ENCODE results near the gene RNF187. TPM values are rescaled to one million over a fixed set of nuclear protein-coding genes. Genes with fewer than 3 reads are reported as not detected.
A peak's percentile ranks its signal among the peaks of the same experiment; 100 is the strongest.

The RNF187 gene
- polyA plus RNA-seq, 1 donor (not counting 4 experiments of a cell fraction or from before 2014, with no cell fraction given): 65.8 TPM

- no peak for TF ChIP-seq EZH2 (IDR thresholded peaks at IDR 0.05; ENCODE audit: low read length)
- no peak for TF ChIP-seq CTCF (optimal IDR thresholded peaks at IDR 0.05 in 1 of 3, IDR thresholded peaks at IDR 0.05 in 1 of 3, conservative IDR thresholded peaks at IDR 0.05 in 1 of 3; ENCODE audit: extremely low read depth in 1 of 3, insufficient read depth in 2 of 3, low read length in 3 of 3)
- Histone ChIP-seq H3K4me3 (ENCODE audit: control insufficient read depth in 2 of 3, extremely low read depth in 1 of 3, insufficient read depth in 2 of 3, low read depth in 1 of 3, low read length in 3 of 3) (no peak overlapping the region), H3K9me1 (ENCODE audit: control insufficient read depth, extremely low read depth, insufficient read depth, low read length) (no peaks in the 10 kb centered on the region), H3K9me3 (ENCODE audit: control insufficient read depth, low read depth, low read length) (no peaks in the 10 kb centered on the region), H3K27me3 (ENCODE audit: control insufficient read depth, extremely low read depth, insufficient read depth, low read length) (peaks cover 8% of the 10 kb centered on the region), H3K79me2 (ENCODE audit: control insufficient read depth, insufficient read depth, low read length) (no peaks in the 10 kb centered on the region), H3K4me2 (ENCODE audit: control insufficient read depth, extremely low read depth, insufficient read depth, low read depth, low read length) (no peak overlapping the region), H4K20me1 (ENCODE audit: control insufficient read depth, extremely low read depth, insufficient read depth, low read length) (no peaks in the 10 kb centered on the region), H3K36me3 (ENCODE audit: control insufficient read depth in 2 of 2, extremely low read depth in 1 of 2, insufficient read depth in 2 of 2, low read length in 2 of 2) (no peaks in the 10 kb centered on the region), H3K27ac (ENCODE audit: control insufficient read depth, insufficient read depth, low read length) (no peak overlapping the region), H2AFZ (ENCODE audit: control insufficient read depth, low read length) (no peak overlapping the region), H3K4me1 (ENCODE audit: control insufficient read depth, extremely low read depth, insufficient read depth, low read length) (peaks cover 7% of the 10 kb centered on the region), H3K9ac (ENCODE audit: control insufficient read depth, extremely low read depth, insufficient read depth, low read length) (no peak overlapping the region)
- dilution Hi-C loops (cut with MboI; ENCODE audit: extremely low pct_ligation_motif_present, low sequenced_read_pairs): no loop called here
- peak; percentile 71 for DNase-seq (ENCODE audit: low read depth, low spot score)
- FAIRE-seq: peak; percentile 79
Observed at GRCh38 chr1:228544021-228544850, 57.1 kb downstream of the RNF187 start.

- Histone ChIP-seq H3K9ac (ENCODE audit: control insufficient read depth, extremely low read depth, insufficient read depth, low read length) (no peak overlapping the region), H3K4me1 (ENCODE audit: control insufficient read depth, extremely low read depth, insufficient read depth, low read length) (peaks cover 7% of the 10 kb centered on the region), H3K79me2 (ENCODE audit: control insufficient read depth, insufficient read depth, low read length) (no peaks in the 10 kb centered on the region), H3K4me3 (ENCODE audit: control insufficient read depth in 2 of 3, extremely low read depth in 1 of 3, insufficient read depth in 2 of 3, low read depth in 1 of 3, low read length in 3 of 3) (no peak overlapping the region), H4K20me1 (ENCODE audit: control insufficient read depth, extremely low read depth, insufficient read depth, low read length) (no peaks in the 10 kb centered on the region), H3K36me3 (ENCODE audit: control insufficient read depth in 2 of 2, extremely low read depth in 1 of 2, insufficient read depth in 2 of 2, low read length in 2 of 2) (no peaks in the 10 kb centered on the region), H3K27ac (ENCODE audit: control insufficient read depth, insufficient read depth, low read length) (no peak overlapping the region), H3K9me1 (ENCODE audit: control insufficient read depth, extremely low read depth, insufficient read depth, low read length) (no peaks in the 10 kb centered on the region), H2AFZ (ENCODE audit: control insufficient read depth, low read length) (no peak overlapping the region), H3K4me2 (ENCODE audit: control insufficient read depth, extremely low read depth, insufficient read depth, low read depth, low read length) (no peak overlapping the region), H3K27me3 (ENCODE audit: control insufficient read depth, extremely low read depth, insufficient read depth, low read length) (peaks cover 3% of the 10 kb centered on the region), H3K9me3 (ENCODE audit: control insufficient read depth, low read depth, low read length) (no peaks in the 10 kb centered on the region)
- FAIRE-seq (no peak), DNase-seq (ENCODE audit: low read depth, low spot score) (no peak)
- dilution Hi-C loops (cut with MboI; ENCODE audit: extremely low pct_ligation_motif_present, low sequenced_read_pairs): no loop called here
- no peak for TF ChIP-seq EZH2 (IDR thresholded peaks at IDR 0.05; ENCODE audit: low read length)
- no peak for TF ChIP-seq CTCF (optimal IDR thresholded peaks at IDR 0.05 in 1 of 3, IDR thresholded peaks at IDR 0.05 in 1 of 3, conservative IDR thresholded peaks at IDR 0.05 in 1 of 3; ENCODE audit: extremely low read depth in 1 of 3, insufficient read depth in 2 of 3, low read length in 3 of 3)
Observed at GRCh38 chr1:228544921-228545591, 57.9 kb downstream of the RNF187 start.

Small RNA genes within 50 kb of the gene (small RNA-seq; reads per million reads assigned to genes)
- 0 reads per million in 3 experiments for gene MIR4666A (ENCODE audit: insufficient read length in 3 of 3, low read depth in 3 of 3, low replicate concordance in 1 of 3)

Other genes starting within 250 kb of the RNF187 start
- 9.9 to 14.8 TPM (median 11.8 TPM) in 3 replicates for gene TRIM11, start 80.5 kb upstream of the RNF187 start, polyA plus RNA-seq
- 0.14 to 0.53 TPM (median 0.24 TPM) in 3 replicates for gene TRIM17, start 70.5 kb upstream of the RNF187 start, polyA plus RNA-seq
- 0.08 to 0.31 TPM (median 0.29 TPM) in 3 replicates for gene RHOU, start 248.1 kb downstream of the RNF187 start, polyA plus RNA-seq